H1 (cell line): ENCODE results near the gene ARRB1.

Experiments used
- CBX5 ChIP-seq: fragments of 300-800, 300-1000 bp; sonication (generic); IDR thresholded peaks from 2 replicates; pipeline ENCODE4 v1.7.1; 2016; ENCODE audit warnings: antibody characterized with exemption, low read length, low read depth
- CREB1 ChIP-seq: IDR thresholded peaks from 2 replicates; pipeline ENCODE4 v1.6.1; 2012; ENCODE audit warnings: inconsistent platforms
- EZH2 ChIP-seq: fragments of 200-600 bp; sonication (generic); IDR thresholded peaks from 2 replicates; pipeline ENCODE4 v1.7.1; 2012; ENCODE audit warnings: low read depth, mild to moderate bottlenecking, moderate library complexity, low read length, inconsistent platforms; ENCODE audit not compliant: severe bottlenecking
- RAD21 ChIP-seq, 2 experiments: IDR thresholded peaks in 1 of 2; conservative IDR thresholded peaks in 1 of 2; 2 replicates each; pipeline ENCODE4 v1.6.1; 2011; ENCODE audit warnings: low read depth in 2 of 2, low read length in 2 of 2, improper control_type of control experiment in 1 of 2, inconsistent platforms in 1 of 2, mild to moderate bottlenecking in 1 of 2, moderate library complexity in 1 of 2

DNA sequence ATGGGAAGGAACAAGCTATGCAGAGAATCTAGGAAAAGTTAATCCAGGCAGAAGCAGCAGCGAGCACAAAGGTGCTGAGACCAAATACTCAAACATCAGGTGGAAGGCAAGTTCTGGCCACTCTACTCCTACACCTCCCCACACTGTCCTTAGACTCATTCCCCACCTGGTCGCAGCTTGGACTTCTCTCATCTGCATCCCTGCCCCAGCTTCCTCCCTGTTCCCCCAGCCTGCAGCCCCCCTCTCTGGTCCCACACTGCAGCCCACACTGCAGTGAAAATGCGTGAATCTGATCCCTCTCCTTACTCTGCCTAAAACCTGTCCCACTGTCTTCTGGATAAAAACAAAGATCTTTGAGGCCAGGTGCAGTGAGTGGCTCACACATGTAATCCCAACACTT lies 101.8 kb downstream of the ARRB1 start:
- TF ChIP-seq EZH2 = no peak
- no peak for TF ChIP-seq CREB1
- no peak for TF ChIP-seq CBX5
- TF ChIP-seq RAD21 (IDR thresholded peaks at IDR 0.05 in 1 of 2, conservative IDR thresholded peaks at IDR 0.05 in 1 of 2; ENCODE audit: low read depth in 2 of 2, low read length in 2 of 2) = no peak
